ENCODE data around the gene IQUB. TPM values are rescaled to one million over a fixed set of nuclear protein-coding genes. Genes with fewer than 3 reads are reported as not detected.
"Not testable (repeated sequence)": the region's sequence is repeated elsewhere in the genome, so short reads cannot be mapped to it uniquely, and the experiment has no call there.

IQUB gene
- polyA plus RNA-seq, 1 experiment, result 0.02 TPM

- CTCF ChIA-PET, result interaction anchor here (0.8 to 1.2 kb wide), 2 partner anchors 9 to 31 kb away, joined by 3 to 4 read pairs; no protein-coding TSS in a partner anchor
- DNase-seq (ENCODE audit: low read depth), result no peak
These were observed 6.1 kb downstream of the IQUB start for GRCh38 chr7:123528265-123528664.

GRCh38 chr7:123527712-123528225, 6.6 kb downstream of the IQUB start:
- H3K4me3 ChIP-seq (ENCODE audit: low read depth, low read length); POLR2A ChIA-PET; DNase-seq (ENCODE audit: low read depth); H3K36me3 ChIP-seq (ENCODE audit: control insufficient read depth, insufficient read depth, low read length); H3K27me3 ChIP-seq (ENCODE audit: control insufficient read depth, insufficient read depth, low read length): not testable (repeated sequence)
- CTCF ChIA-PET, result interaction anchor here (1.2 kb wide), 1 partner anchor 9 kb away, joined by 3 read pairs; no protein-coding TSS in a partner anchor

More at GRCh38 chr7:123528265-123528664, 6.1 kb downstream of the IQUB start:
- TF ChIP-seq CTCF (IDR thresholded peaks at IDR 0.05; ENCODE audit: insufficient read depth, low read depth, low read length), result no peak
- H3K4me3 ChIP-seq (ENCODE audit: low read depth, low read length), result no peak overlapping the region
- H3K36me3 ChIP-seq (ENCODE audit: control insufficient read depth, insufficient read depth, low read length), result no peaks in the 10 kb centered on the region
- POLR2A ChIA-PET, result no interaction called here
- no peaks in the 10 kb centered on the region for H3K27me3 ChIP-seq (ENCODE audit: control insufficient read depth, insufficient read depth, low read length)

GRCh38 chr7:123526533-123526932, 7.9 kb downstream of the IQUB start:
- H3K27me3 ChIP-seq (ENCODE audit: control insufficient read depth, insufficient read depth, low read length); DNase-seq (ENCODE audit: low read depth); H3K4me3 ChIP-seq (ENCODE audit: low read depth, low read length); POLR2A ChIA-PET; CTCF ChIA-PET; H3K36me3 ChIP-seq (ENCODE audit: control insufficient read depth, insufficient read depth, low read length): not testable (repeated sequence)

- no peak for DNase-seq (ENCODE audit: low read depth)
- no peak overlapping the region for H3K4me3 ChIP-seq (ENCODE audit: low read depth, low read length)
- H3K27me3 ChIP-seq (ENCODE audit: control insufficient read depth, insufficient read depth, low read length), result no peaks in the 10 kb centered on the region
- ChIA-PET CTCF (no interaction called here), POLR2A (no interaction called here)
- no peak for TF ChIP-seq CTCF (IDR thresholded peaks at IDR 0.05; ENCODE audit: insufficient read depth, low read depth, low read length)
- H3K36me3 ChIP-seq (ENCODE audit: control insufficient read depth, insufficient read depth, low read length), result no peaks in the 10 kb centered on the region
These were observed 12.3 kb downstream of the IQUB start for GRCh38 chr7:123522066-123522465.

GRCh38 chr7:123505221-123505620, 29.2 kb downstream of the IQUB start:
- no peak for TF ChIP-seq CTCF (IDR thresholded peaks at IDR 0.05; ENCODE audit: insufficient read depth, low read depth, low read length)
- no peak for DNase-seq (ENCODE audit: low read depth)
- Histone ChIP-seq H3K27me3 (ENCODE audit: control insufficient read depth, insufficient read depth, low read length) (no peaks in the 10 kb centered on the region), H3K4me3 (ENCODE audit: low read depth, low read length) (no peak overlapping the region), H3K36me3 (ENCODE audit: control insufficient read depth, insufficient read depth, low read length) (no peaks in the 10 kb centered on the region)
- CTCF ChIA-PET, result interaction anchor here (1.6 kb wide), 1 partner anchor 11 kb away, joined by 3 read pairs; no protein-coding TSS in a partner anchor
- POLR2A ChIA-PET, result no interaction called here

- no peak for DNase-seq (ENCODE audit: low read depth)
- ChIA-PET POLR2A (no interaction called here), CTCF (no interaction called here)
- Histone ChIP-seq H3K27me3 (ENCODE audit: control insufficient read depth, insufficient read depth, low read length) (no peaks in the 10 kb centered on the region), H3K36me3 (ENCODE audit: control insufficient read depth, insufficient read depth, low read length) (no peaks in the 10 kb centered on the region), H3K4me3 (ENCODE audit: low read depth, low read length) (no peak overlapping the region)
- TF ChIP-seq CTCF (IDR thresholded peaks at IDR 0.05; ENCODE audit: insufficient read depth, low read depth, low read length), result no peak
These were observed 32.2 kb downstream of the IQUB start for GRCh38 chr7:123502201-123502600.

All from BJ (cell line).